Endodermal cell (in vitro differentiated cells): ENCODE results near the gene EPHX1. TPM values are rescaled to one million over a fixed set of nuclear protein-coding genes. Genes with fewer than 3 reads are reported as not detected.

Source experiments
- DNase-seq: peaks from one replicate; pipeline ENCODE4 v3.0.0-alpha.2; 2017
- H3K27ac ChIP-seq: 2 replicates; pipeline ENCODE4 v1.5.1; 2013; ENCODE audit warnings: mild to moderate bottlenecking, low read depth, low read length, moderate library complexity
- H3K27me3 ChIP-seq: 2 replicates; pipeline ENCODE4 v1.6.1; 2013; ENCODE audit warnings: mild to moderate bottlenecking, low read length, moderate library complexity; ENCODE audit not compliant: insufficient read depth, control insufficient read depth, poor library complexity, severe bottlenecking
- H3K36me3 ChIP-seq: 2 replicates; pipeline ENCODE4 v1.7.0; 2013; ENCODE audit warnings: mild to moderate bottlenecking, low read length, moderate library complexity; ENCODE audit not compliant: control insufficient read depth, insufficient read depth
- H3K4me1 ChIP-seq: one replicate; pipeline ENCODE4 v1.7.0; 2013; ENCODE audit warnings: low read length; ENCODE audit not compliant: control insufficient read depth, insufficient read depth
- H3K4me3 ChIP-seq: 2 replicates; pipeline ENCODE4 v1.5.1; 2013; ENCODE audit warnings: mild to moderate bottlenecking, low read length, moderate library complexity
- H3K9ac ChIP-seq: 2 replicates; pipeline ENCODE4 v1.6.1; 2013; ENCODE audit warnings: mild to moderate bottlenecking, low read length, moderate library complexity; ENCODE audit not compliant: poor library complexity, severe bottlenecking; ENCODE audit errors: extremely low read depth
- H3K9me3 ChIP-seq: 2 replicates; pipeline ENCODE4 v1.6.1; 2013; ENCODE audit warnings: mild to moderate bottlenecking, low read length, moderate library complexity; ENCODE audit not compliant: control insufficient read depth
- H3K27ac Mint-ChIP-seq: 2 replicates; pipeline ENCODE4 v1.8.0; 2020; ENCODE audit warnings: mixed read lengths
- H3K27me3 Mint-ChIP-seq: 2 replicates; pipeline ENCODE4 v1.8.0; 2021; ENCODE audit warnings: mild to moderate bottlenecking, mixed read lengths; ENCODE audit not compliant: insufficient read depth
- H3K36me3 Mint-ChIP-seq: 2 replicates; pipeline ENCODE4 v1.8.0; 2020; ENCODE audit warnings: low read depth, mixed read lengths
- H3K4me1 Mint-ChIP-seq: 2 replicates; pipeline ENCODE4 v1.8.0; 2020; ENCODE audit warnings: mixed read lengths
- H3K4me3 Mint-ChIP-seq: 2 replicates; pipeline ENCODE4 v1.8.0; 2020; ENCODE audit warnings: mild to moderate bottlenecking, moderate library complexity, mixed read lengths
- H3K9me3 Mint-ChIP-seq: 2 replicates; pipeline ENCODE4 v1.8.0; 2020; ENCODE audit warnings: mild to moderate bottlenecking, mixed read lengths
- WGBS, 2 experiments: methylation state at CpG; one replicate each; pipeline versions ENCODE4 v1.1.5 to v1.1.7; 2013; ENCODE audit warnings: missing lambda C conversion rate in 2 of 2, mixed read lengths in 1 of 2; ENCODE audit not compliant: insufficient coverage in 1 of 2, insufficient read length in 1 of 2; 5-methylcytosine and 5-hydroxymethylcytosine counted together
- total RNA-seq, 2 donors: library from RNA; stranded (reverse); fragmentation: NEBNext Ultra II Directional in 1 of 2; extraction: Animal tissue kit (Norgen Biotek cat#: 25700) in 1 of 2; gene quantifications; 2 replicates in 1 of 2; 3 replicates in 1 of 2; pipeline ENCODE4 v1.2.1, GENCODE V29; 2021
- TF ChIP-seq, protein P1 (sequence below): fragments of 200-600 bp; sonication (generic); conservative IDR thresholded peaks from 2 replicates; pipeline ENCODE4 v1.5.0; 2021; ENCODE audit warnings: antibody characterized with exemption, mild to moderate bottlenecking

Gene EPHX1
- total RNA-seq, 2 donors from 2014 or later = 49.2 to 84.1 TPM

DNA sequence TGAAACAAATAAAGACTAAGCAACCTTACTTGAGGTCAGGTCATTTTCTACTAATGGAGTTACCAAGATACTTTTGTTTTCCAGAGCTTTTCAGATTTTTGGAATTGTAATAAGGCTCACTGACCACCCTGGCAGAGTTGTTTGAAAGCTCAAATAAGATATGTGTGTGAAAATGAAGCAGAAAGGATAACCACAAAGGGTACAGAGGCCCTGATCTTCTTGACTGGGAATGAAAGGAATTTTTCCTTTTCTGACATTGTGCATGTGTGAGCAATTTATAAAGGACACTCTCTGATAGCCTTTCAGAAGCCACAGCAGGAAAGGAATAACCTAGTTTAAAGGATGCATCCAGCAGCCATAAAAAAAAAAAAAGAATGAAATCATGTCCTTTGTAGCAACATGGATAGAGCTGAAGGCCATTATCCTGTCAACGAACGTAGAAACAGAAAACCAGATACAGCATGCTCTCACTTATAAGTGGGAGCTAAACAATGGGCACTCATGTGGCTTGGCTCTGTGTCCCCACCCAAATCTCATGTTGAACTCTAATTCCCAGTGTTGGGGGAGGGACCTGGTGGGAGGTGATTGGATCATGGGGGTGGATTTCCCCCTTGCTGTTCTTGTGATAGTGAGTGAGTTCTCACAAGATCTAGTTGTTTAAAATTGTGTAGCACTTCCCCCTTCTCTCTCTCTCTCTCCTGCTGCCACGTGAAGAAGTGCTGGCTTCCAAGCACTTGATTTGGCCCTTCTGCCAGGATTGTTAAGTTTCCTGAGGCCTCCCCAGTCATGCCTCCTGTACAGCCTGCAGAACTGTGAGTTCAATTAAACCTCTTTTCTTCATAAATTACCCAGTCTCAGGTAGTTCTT, 35.4 kb upstream of the EPHX1 start:
- Histone ChIP-seq H3K27ac (no peak overlapping the region), H3K4me3 (no peak overlapping the region), H3K9me3 (no peaks in the 10 kb centered on the region), H3K27me3 (no peaks in the 10 kb centered on the region), H3K9ac (no peak overlapping the region), H3K36me3 (no peaks in the 10 kb centered on the region), H3K4me1 (peaks cover 7% of the 10 kb centered on the region)
- DNase-seq = no peak
- 46 to 74% methylated on average over 3 of the region's 3 CpGs for WGBS, 2 experiments
- Mint-ChIP-seq H3K4me3 (no peak overlapping the region), H3K36me3 (peaks cover 3% of the 10 kb centered on the region), H3K27ac (no peak overlapping the region), H3K4me1 (peaks cover 40% of the 10 kb centered on the region), H3K9me3 (no peaks in the 10 kb centered on the region), H3K27me3 (no peaks in the 10 kb centered on the region)
- TF ChIP-seq, protein P1, sequence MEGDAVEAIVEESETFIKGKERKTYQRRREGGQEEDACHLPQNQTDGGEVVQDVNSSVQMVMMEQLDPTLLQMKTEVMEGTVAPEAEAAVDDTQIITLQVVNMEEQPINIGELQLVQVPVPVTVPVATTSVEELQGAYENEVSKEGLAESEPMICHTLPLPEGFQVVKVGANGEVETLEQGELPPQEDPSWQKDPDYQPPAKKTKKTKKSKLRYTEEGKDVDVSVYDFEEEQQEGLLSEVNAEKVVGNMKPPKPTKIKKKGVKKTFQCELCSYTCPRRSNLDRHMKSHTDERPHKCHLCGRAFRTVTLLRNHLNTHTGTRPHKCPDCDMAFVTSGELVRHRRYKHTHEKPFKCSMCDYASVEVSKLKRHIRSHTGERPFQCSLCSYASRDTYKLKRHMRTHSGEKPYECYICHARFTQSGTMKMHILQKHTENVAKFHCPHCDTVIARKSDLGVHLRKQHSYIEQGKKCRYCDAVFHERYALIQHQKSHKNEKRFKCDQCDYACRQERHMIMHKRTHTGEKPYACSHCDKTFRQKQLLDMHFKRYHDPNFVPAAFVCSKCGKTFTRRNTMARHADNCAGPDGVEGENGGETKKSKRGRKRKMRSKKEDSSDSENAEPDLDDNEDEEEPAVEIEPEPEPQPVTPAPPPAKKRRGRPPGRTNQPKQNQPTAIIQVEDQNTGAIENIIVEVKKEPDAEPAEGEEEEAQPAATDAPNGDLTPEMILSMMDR = no peak

DNA sequence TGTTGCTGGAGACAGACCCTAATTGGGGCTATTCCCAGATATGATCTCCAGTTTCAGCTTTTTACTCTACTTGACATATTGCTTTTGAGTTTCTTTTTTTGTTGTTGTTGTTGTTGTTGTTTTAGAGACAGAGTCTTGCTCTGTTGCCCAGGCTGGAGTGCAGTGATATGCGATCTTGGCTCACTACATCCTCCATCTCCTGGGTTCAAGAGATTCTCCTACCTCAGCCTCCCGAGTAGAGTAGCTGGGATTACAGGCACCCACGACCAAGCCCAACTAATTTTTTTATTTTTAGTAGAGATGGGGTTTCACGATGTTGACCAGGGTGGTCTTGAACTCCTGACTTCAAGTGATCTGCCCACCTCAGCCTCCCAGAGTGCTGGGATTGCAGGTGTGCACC, 33.6 kb upstream of the EPHX1 start:
- H3K4me1 Mint-ChIP-seq = peaks cover 36% of the 10 kb centered on the region
- no peak overlapping the region for H3K4me3 ChIP-seq

DNA sequence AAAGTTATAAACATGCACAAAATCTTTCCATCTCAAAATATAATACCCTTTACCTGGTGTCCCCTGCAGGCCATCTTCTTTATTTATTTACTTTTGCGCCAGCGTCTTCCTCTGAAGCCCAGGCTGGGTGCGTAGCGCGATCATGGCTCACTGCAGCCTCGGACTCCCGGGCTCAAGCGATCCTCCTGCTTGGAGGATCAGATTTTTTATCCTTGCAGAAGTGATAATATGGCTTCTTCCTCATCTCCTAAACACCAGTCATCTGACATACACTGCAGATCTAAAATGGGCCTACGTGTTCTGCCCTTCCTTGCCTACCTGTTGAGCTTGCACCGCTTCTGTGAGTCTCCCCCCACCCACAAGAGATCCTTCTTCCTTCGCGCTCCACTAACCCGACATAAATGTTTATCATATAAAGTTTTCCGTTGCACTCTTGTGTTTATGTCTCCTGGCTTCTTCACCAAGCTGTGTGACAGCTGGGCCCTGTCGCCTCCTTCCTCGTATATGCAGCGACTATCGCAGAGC, 32.8 kb upstream of the EPHX1 start:
- H3K27me3 ChIP-seq = no peaks in the 10 kb centered on the region
- H3K27me3 Mint-ChIP-seq = no peaks in the 10 kb centered on the region
- H3K27ac Mint-ChIP-seq = no peak overlapping the region

More for the DNA sequence above, 33.6 kb upstream of the EPHX1 start:
- H3K9me3 ChIP-seq = no peaks in the 10 kb centered on the region
- H3K4me1 ChIP-seq = peaks cover 6% of the 10 kb centered on the region
- no peak for DNase-seq
- H3K27ac ChIP-seq = no peak overlapping the region
- H3K27me3 ChIP-seq = no peaks in the 10 kb centered on the region
- H3K9me3 Mint-ChIP-seq = no peaks in the 10 kb centered on the region
- H3K4me3 Mint-ChIP-seq = no peak overlapping the region
- WGBS, 2 experiments = 98 to 100% methylated on average over 1 to 4 of the region's 4 CpGs
- TF ChIP-seq, protein P1 = no peak
- H3K9ac ChIP-seq = no peak overlapping the region
- H3K36me3 Mint-ChIP-seq = peaks cover 15% of the 10 kb centered on the region
- H3K36me3 ChIP-seq = peaks cover 15% of the 10 kb centered on the region
- no peaks in the 10 kb centered on the region for H3K27me3 Mint-ChIP-seq
- H3K27ac Mint-ChIP-seq = no peak overlapping the region

More for the DNA sequence above, 32.8 kb upstream of the EPHX1 start:
- Histone ChIP-seq H3K4me1 (peaks cover 6% of the 10 kb centered on the region), H3K27ac (peak overlapping the region; percentile 44), H3K36me3 (peaks cover 20% of the 10 kb centered on the region), H3K9ac (no peak overlapping the region), H3K9me3 (no peaks in the 10 kb centered on the region), H3K4me3 (peak overlapping the region; percentile 92)
- DNase-seq = no peak
- H3K36me3 Mint-ChIP-seq = peaks cover 17% of the 10 kb centered on the region
- 42 to 53% methylated on average over 13 to 18 of the region's 18 CpGs for WGBS, 2 experiments
- TF ChIP-seq, protein P1 = no peak
- H3K9me3 Mint-ChIP-seq = no peaks in the 10 kb centered on the region
- peaks cover 31% of the 10 kb centered on the region for H3K4me1 Mint-ChIP-seq
- no peak overlapping the region for H3K4me3 Mint-ChIP-seq
